ENCODE measurements around the gene TPSD1.
"Not testable (repeated sequence)": the region's sequence is repeated elsewhere in the genome, so short reads cannot be mapped to it uniquely, and the experiment has no call there.

The TPSD1 gene

DNA sequence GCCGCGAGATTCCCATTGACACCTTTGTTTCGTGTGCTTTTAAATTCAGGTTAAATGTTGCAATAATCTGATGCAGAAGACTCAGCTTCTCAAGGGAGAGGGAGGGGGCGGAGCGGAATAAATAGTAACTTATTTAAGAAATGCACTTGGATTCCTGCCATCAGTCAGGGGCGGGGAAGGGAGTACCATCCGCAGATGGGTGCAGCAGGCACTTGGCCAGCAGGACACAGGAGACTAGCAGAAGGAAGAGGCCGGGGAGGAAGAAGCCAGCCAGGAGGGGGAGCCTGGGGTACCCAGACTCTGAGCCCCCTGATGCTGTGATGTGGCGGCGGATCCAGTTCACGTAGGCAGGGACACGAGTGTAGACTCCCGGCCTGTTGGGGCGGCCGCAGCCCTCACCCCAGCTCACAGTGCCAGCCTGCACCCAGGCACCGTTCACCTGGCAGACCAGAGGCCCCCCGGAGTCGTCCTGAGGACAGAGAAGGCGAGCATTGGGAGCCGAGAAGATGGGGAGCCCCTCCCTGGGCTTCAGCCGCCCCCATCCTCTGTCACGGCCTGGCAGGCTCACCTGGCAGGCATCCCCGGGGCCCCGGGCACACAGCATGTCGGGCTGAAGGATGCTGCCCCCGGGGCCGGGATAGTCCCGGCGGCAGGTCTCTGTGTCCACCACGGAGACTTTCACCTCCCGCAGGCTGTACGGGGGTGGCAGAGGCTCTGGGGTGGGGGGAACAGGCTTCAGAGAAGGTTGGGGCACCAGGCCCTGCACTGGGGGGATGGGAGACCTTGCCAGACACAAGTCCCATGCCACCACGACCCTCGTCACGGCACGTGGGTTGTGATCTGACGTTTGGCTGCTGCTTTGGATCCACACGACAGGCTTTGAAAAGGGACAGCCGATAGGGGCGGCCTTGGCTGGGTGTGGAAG is 34.0 kb upstream of the TPSD1 start:
- no peak for DNase-seq

DNA sequence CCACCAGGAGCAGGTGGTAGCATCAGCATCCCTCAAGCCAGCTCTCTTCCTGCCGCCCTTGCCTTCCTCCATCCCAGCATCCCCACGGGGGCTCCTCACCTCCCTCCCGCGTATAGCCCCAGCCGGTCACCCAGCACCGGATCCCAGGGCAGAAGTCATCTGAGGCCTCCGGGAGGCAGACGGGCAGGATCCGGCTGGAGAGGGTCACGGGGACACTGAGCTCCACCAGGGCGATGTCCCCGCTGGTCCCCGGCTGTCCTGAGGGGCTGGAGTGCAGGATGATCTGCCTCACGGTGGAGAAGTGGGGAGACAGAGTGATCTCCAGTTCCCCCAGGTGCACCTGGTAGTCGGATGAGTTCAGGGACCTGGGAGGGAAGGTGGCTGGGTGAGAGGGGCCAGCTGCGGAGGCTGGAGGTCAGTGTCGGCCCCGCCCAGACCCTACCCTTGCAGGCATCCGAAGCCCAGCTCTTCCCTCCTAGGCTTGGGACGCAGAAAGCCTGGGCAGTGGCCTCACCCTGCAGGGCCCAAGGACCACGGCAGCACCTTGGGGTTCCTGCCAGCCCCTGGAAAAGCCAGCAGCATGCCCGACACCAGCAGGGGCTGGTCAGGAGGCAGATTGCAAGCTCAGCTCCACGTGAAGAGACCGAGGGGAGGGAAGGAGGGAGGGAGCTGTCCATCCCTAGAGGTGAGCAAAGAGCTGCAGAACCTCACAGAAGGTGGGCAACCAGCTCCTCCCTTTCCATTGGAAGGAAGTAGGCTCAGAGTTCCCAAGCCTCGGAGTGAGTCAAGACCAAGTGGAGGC is 33.1 kb upstream of the TPSD1 start:
- DNase-seq: no peak

- no peak for DNase-seq
Measured at GRCh38 chr16:1223355-1224214, 32.3 kb upstream of the TPSD1 start.

DNA sequence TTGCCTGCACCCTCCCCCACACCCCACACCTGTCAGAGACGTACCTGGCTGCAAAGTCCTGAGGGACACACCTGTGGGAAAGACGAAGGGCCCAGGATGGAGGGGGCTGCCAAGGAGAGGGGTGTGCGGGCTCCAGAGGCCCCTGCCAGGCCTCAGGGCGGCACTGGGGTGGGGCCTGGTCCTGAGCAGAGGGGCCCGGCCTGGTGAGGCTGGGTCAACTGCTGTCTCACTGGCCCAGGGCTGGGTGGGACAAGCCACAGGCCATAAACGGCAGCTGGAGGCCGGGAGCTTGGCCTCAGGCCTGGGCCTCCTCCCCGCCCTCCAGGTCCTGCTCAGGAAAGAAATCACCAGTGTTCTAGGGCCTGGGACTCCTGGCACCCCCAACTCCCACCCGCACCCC is 31.3 kb upstream of the TPSD1 start:
- no peak for DNase-seq

GRCh38 chr16:1225051-1225451 is 30.8 kb upstream of the TPSD1 start, which contains the start of gene TPSG1:
Gene TPSG1 (minus strand): TSS chr16:1225268. CDS start chr16:1225252, 16 bp downstream.
- no peak for DNase-seq

DNA sequence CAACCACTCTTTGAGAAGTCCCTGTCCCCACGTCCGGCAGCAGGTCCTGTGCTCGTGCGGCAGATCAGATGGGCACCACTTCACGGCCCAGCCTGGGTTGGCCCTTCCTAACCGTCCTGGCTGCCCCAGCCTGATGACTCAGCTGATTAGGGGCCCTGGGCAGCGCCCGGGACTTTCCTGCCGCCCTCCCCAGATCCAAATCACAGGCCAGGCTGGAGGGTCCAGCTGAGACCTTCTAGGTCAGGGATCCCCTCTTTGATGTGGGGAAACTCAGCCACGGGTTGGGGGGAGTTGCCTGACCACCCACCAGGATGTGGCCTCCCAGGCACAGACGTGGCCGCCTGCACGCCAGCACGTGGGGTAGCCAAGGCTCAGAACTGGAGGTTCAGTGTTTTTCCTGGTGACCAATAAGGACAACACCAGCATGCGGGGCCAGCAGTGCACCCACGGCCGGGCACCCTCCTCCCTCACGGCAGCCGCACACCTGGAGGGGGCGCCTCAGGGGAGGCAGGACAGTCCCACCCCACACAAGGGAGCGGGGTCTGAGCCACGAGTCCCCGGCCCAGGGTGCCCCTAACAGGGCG is 30.0 kb upstream of the TPSD1 start:
- not testable (repeated sequence) for DNase-seq

DNA sequence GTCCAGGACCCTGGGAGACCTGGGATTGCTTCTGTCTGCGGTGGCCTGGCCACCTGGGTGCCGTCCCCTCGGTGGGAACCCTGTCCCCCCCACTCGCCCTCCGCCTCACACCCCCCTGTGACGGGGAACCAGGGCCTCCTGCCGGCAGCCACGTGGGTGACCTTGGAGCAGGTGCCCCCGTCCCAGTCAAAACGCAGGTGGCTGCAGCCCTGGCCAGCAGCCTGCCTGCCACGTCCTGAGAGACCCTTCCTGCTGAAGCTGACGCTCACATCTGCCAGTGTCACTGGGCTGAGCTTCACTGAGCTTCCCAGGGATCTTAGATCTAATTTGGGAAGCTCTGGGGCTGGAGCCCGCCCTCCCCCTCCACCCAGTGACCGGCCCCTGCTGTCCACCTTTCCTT is 29.2 kb upstream of the TPSD1 start:
- DNase-seq: not testable (repeated sequence)

DNA sequence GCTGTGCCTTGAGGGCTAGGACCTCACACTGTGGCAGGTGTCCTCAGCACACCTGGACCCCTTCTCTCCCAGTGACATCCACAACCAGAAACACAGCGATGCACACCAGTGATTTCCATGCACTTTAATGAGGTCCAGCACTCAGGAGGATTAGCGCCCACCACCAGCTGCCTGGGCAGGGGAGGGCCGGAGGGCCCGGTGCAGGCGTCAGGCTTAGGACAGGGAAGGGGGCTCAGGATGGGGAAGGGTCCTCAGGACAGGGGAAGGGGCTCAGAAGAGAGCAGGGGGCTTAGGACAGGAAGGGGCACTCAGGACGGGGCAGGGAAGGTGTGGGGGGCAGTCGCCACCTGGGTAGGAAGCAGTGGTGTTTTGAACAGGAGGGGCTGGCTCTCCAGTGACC is 27.6 kb upstream of the TPSD1 start:
- not testable (repeated sequence) for DNase-seq

- DNase-seq: not testable (repeated sequence)
Measured at GRCh38 chr16:1229476-1229875, 26.4 kb upstream of the TPSD1 start.

DNA sequence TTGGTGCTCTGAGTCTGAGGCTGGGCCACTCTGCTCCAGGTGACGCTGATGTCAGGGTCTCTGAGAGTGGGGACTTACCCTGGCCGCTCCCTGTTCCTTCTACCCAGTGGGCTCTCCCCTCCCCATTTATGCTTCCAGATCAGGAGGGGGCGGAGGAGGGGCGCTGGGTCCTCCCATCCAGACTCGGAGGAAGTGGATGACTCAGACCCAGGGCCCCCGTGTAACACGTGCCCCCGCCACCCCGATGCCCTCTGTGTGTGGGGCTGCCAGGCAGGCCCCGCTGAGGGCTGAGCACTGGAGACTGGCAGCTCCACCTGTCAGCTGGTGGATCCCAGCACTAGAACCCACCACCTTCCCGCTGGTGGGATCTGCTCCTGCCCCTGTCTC is 25.8 kb upstream of the TPSD1 start, which contains the start of gene TPSB2:
Gene TPSB2 (minus strand): TSS at position 101 of the 387 bp plus-strand sequence. CDS start 233 bp downstream, outside the sequence.
- DNase-seq: not testable (repeated sequence)

GRCh38 chr16:1230471-1231212 is 25.2 kb upstream of the TPSD1 start:
- not testable (repeated sequence) for DNase-seq

GRCh38 chr16:1231301-1231700 is 24.6 kb upstream of the TPSD1 start:
- DNase-seq: not testable (repeated sequence)

- DNase-seq: not testable (repeated sequence)
Measured at GRCh38 chr16:1232049-1232748, 23.7 kb upstream of the TPSD1 start.

DNA sequence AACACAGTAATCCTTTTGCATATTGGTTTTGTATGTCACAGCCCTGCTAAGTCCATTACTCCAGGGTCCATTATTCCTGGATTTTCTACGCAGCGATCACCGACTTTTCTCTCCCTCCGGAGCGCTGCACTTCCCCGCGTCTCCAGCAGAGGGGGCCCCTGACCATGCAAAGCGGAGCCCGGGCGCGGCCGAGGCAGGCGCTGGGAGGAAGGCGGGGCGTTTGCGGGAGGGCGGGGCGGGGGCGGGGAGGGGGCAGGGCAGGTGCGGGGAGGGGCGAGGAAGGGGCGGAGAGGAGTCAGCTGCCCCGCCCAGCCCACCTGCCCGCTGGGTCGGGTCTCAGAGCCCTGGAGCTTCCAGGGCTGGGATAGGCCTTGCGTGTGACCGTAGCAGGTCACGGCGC is 19.2 kb upstream of the TPSD1 start:
- not testable (repeated sequence) for DNase-seq

GRCh38 chr16:1237990-1238389 is 17.9 kb upstream of the TPSD1 start:
- no peak for DNase-seq

GRCh38 chr16:1238909-1239308 is 17.0 kb upstream of the TPSD1 start:
- not testable (repeated sequence) for DNase-seq

GRCh38 chr16:1239575-1239974 is 16.3 kb upstream of the TPSD1 start:
- DNase-seq: not testable (repeated sequence)

- DNase-seq: not testable (repeated sequence)
Measured at GRCh38 chr16:1240436-1240835, 15.4 kb upstream of the TPSD1 start, which contains the start of gene TPSAB1. Gene TPSAB1 (plus strand): TSS chr16:1240705. CDS start chr16:1240939, 234 bp downstream.

- DNase-seq: not testable (repeated sequence)
Measured at GRCh38 chr16:1241081-1241480, 14.8 kb upstream of the TPSD1 start.

DNA sequence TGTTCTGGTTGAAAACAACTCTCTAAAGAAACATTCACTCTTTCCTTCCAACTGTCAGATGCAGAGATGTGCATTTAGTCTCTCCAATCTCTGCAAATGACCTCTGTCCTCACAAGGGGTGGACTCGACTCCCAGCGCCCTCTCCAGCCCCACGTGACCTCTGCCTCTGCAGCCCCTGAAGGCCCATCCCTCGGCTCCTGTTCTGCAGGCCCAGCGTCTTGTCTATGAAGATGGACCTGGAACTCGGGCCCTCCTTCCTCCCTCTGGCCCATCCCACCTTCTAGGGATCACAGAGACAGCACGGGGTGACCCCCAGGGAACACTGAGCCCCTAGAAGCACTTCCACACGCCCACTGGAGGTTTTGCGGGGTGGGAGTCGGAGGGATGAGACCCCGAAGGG is 12.5 kb upstream of the TPSD1 start:
- DNase-seq: not testable (repeated sequence)
